Gastrocnemius medialis (tissue), 4 donors: Measurements from ENCODE around the gene LIN7A.

Source experiments
- CTCF ChIP-seq, 5 experiments: fragments of 450-650 bp in 3 of 5; fragments of 200-600 bp in 2 of 5; sonication (generic) in 2 of 5; IDR thresholded peaks in 4 of 5; conservative IDR thresholded peaks in 1 of 5; 1 replicate in 4 of 5; 2 replicates in 1 of 5; pipeline ENCODE4 v1.5.1; 2016 to 2019; ENCODE audit warnings: antibody characterized with exemption in 5 of 5, mild to moderate bottlenecking in 3 of 5, moderate library complexity in 3 of 5
- POLR2A ChIP-seq, 2 donors: fragments of 450-650 bp; IDR thresholded peaks; one replicate each; pipeline ENCODE4 v1.6.1; 2017; ENCODE audit warnings: antibody characterized with exemption in 2 of 2, mild to moderate bottlenecking in 2 of 2, moderate library complexity in 2 of 2

- TF ChIP-seq CTCF (IDR thresholded peaks at IDR 0.05 in 4 of 5, conservative IDR thresholded peaks at IDR 0.05 in 1 of 5) (no peak), POLR2A (IDR thresholded peaks at IDR 0.05) (no peak)
These were observed 42.5 kb downstream of the LIN7A start for GRCh38 chr12:80895240-80895639.
